Neuron (in vitro differentiated cells): Measurements from ENCODE around the gene SDK1.

Experiments
- H2AFZ ChIP-seq: one replicate; pipeline ENCODE4 v1.6.1; 2013; ENCODE audit warnings: low read depth, mild to moderate bottlenecking, inconsistent platforms, low read length, moderate library complexity
- H3K27me3 ChIP-seq: one replicate; pipeline ENCODE4 v1.6.1; 2013; ENCODE audit warnings: low read length; ENCODE audit not compliant: insufficient read depth
- H3K36me3 ChIP-seq: one replicate; pipeline ENCODE4 v1.6.1; 2013; ENCODE audit warnings: low read length; ENCODE audit not compliant: insufficient read depth
- H3K4me1 ChIP-seq: one replicate; pipeline ENCODE4 v1.6.1; 2013; ENCODE audit warnings: low read length; ENCODE audit not compliant: insufficient read depth
- H3K4me3 ChIP-seq: 2 replicates; pipeline ENCODE4 v1.5.1; 2013; ENCODE audit warnings: mild to moderate bottlenecking, low read length, moderate library complexity
- H3K9me3 ChIP-seq: one replicate; pipeline ENCODE4 v1.6.1; 2013; ENCODE audit warnings: low read length

SDK1 gene

GRCh38 chr7:4164556-4164955 is 863.5 kb downstream of the SDK1 start:
- Histone ChIP-seq H3K4me3 (no peak overlapping the region), H3K27me3 (no peaks in the 10 kb centered on the region), H3K36me3 (peaks cover 5% of the 10 kb centered on the region), H3K4me1 (peaks cover 20% of the 10 kb centered on the region), H2AFZ (no peak overlapping the region), H3K9me3 (peaks cover 12% of the 10 kb centered on the region)

- H3K27me3 ChIP-seq: no peaks in the 10 kb centered on the region
- H3K36me3 ChIP-seq: peaks cover 5% of the 10 kb centered on the region
Observed at GRCh38 chr7:4166340-4166739, 865.3 kb downstream of the SDK1 start.

GRCh38 chr7:4166807-4167206 is 865.8 kb downstream of the SDK1 start:
- Histone ChIP-seq H2AFZ (no peak overlapping the region), H3K27me3 (no peaks in the 10 kb centered on the region), H3K4me1 (no peaks in the 10 kb centered on the region), H3K9me3 (peaks cover 4% of the 10 kb centered on the region), H3K36me3 (peaks cover 3% of the 10 kb centered on the region), H3K4me3 (no peak overlapping the region)

More at GRCh38 chr7:4166340-4166739, 865.3 kb downstream of the SDK1 start:
- peaks cover 2% of the 10 kb centered on the region for H3K4me1 ChIP-seq
- H3K9me3 ChIP-seq: peaks cover 8% of the 10 kb centered on the region
- H3K4me3 ChIP-seq: no peak overlapping the region
- H2AFZ ChIP-seq: no peak overlapping the region

GRCh38 chr7:4167385-4167910 is 866.4 kb downstream of the SDK1 start:
- H3K27me3 ChIP-seq: no peaks in the 10 kb centered on the region
- no peaks in the 10 kb centered on the region for H3K4me1 ChIP-seq
- no peak overlapping the region for H2AFZ ChIP-seq
- no peak overlapping the region for H3K4me3 ChIP-seq
- H3K9me3 ChIP-seq: peaks cover 2% of the 10 kb centered on the region
- no peaks in the 10 kb centered on the region for H3K36me3 ChIP-seq

- H3K36me3 ChIP-seq: no peaks in the 10 kb centered on the region
- no peak overlapping the region for H3K4me3 ChIP-seq
- H3K27me3 ChIP-seq: no peaks in the 10 kb centered on the region
- H3K9me3 ChIP-seq: peaks cover 2% of the 10 kb centered on the region
- H3K4me1 ChIP-seq: no peaks in the 10 kb centered on the region
- H2AFZ ChIP-seq: no peak overlapping the region
Observed at GRCh38 chr7:4168041-4168440, 867.0 kb downstream of the SDK1 start.

- H3K4me1 ChIP-seq: no peaks in the 10 kb centered on the region
- no peak overlapping the region for H2AFZ ChIP-seq
- H3K36me3 ChIP-seq: no peaks in the 10 kb centered on the region
- no peak overlapping the region for H3K4me3 ChIP-seq
- H3K27me3 ChIP-seq: no peaks in the 10 kb centered on the region
- peaks cover 2% of the 10 kb centered on the region for H3K9me3 ChIP-seq
Observed at GRCh38 chr7:4168541-4168940, 867.5 kb downstream of the SDK1 start.

- no peaks in the 10 kb centered on the region for H3K4me1 ChIP-seq
- no peaks in the 10 kb centered on the region for H3K36me3 ChIP-seq
- H3K27me3 ChIP-seq: no peaks in the 10 kb centered on the region
- no peak overlapping the region for H3K4me3 ChIP-seq
- H2AFZ ChIP-seq: no peak overlapping the region
- peaks cover 2% of the 10 kb centered on the region for H3K9me3 ChIP-seq
Observed at GRCh38 chr7:4169455-4169854, 868.4 kb downstream of the SDK1 start.

- H2AFZ ChIP-seq: no peak overlapping the region
- H3K4me1 ChIP-seq: no peaks in the 10 kb centered on the region
- H3K9me3 ChIP-seq: peaks cover 4% of the 10 kb centered on the region
- no peak overlapping the region for H3K4me3 ChIP-seq
- peaks cover 4% of the 10 kb centered on the region for H3K36me3 ChIP-seq
- no peaks in the 10 kb centered on the region for H3K27me3 ChIP-seq
Observed at GRCh38 chr7:4170997-4171786, 870.1 kb downstream of the SDK1 start.

GRCh38 chr7:4172883-4173282 is 871.8 kb downstream of the SDK1 start:
- no peaks in the 10 kb centered on the region for H3K27me3 ChIP-seq
- peaks cover 4% of the 10 kb centered on the region for H3K36me3 ChIP-seq
- peaks cover 6% of the 10 kb centered on the region for H3K9me3 ChIP-seq
- H3K4me3 ChIP-seq: no peak overlapping the region
- no peak overlapping the region for H2AFZ ChIP-seq
- H3K4me1 ChIP-seq: no peaks in the 10 kb centered on the region

GRCh38 chr7:4173615-4174014 is 872.6 kb downstream of the SDK1 start:
- Histone ChIP-seq H3K9me3 (peaks cover 11% of the 10 kb centered on the region), H3K27me3 (no peaks in the 10 kb centered on the region), H3K4me1 (no peaks in the 10 kb centered on the region), H2AFZ (no peak overlapping the region), H3K4me3 (no peak overlapping the region), H3K36me3 (peaks cover 4% of the 10 kb centered on the region)

- H3K36me3 ChIP-seq: peaks cover 4% of the 10 kb centered on the region
- no peak overlapping the region for H2AFZ ChIP-seq
- H3K4me3 ChIP-seq: no peak overlapping the region
- peaks cover 11% of the 10 kb centered on the region for H3K9me3 ChIP-seq
- no peaks in the 10 kb centered on the region for H3K27me3 ChIP-seq
- H3K4me1 ChIP-seq: no peaks in the 10 kb centered on the region
Observed at GRCh38 chr7:4174016-4174415, 873.0 kb downstream of the SDK1 start.

- H3K36me3 ChIP-seq: peaks cover 4% of the 10 kb centered on the region
- H3K4me3 ChIP-seq: no peak overlapping the region
- H3K9me3 ChIP-seq: peaks cover 11% of the 10 kb centered on the region
- no peaks in the 10 kb centered on the region for H3K4me1 ChIP-seq
- H2AFZ ChIP-seq: no peak overlapping the region
- no peaks in the 10 kb centered on the region for H3K27me3 ChIP-seq
Observed at GRCh38 chr7:4174451-4174850, 873.4 kb downstream of the SDK1 start.

GRCh38 chr7:4174884-4175283 is 873.8 kb downstream of the SDK1 start:
- Histone ChIP-seq H3K4me1 (no peaks in the 10 kb centered on the region), H2AFZ (no peak overlapping the region)

More at GRCh38 chr7:4174884-4175283, 873.8 kb downstream of the SDK1 start:
- no peak overlapping the region for H3K4me3 ChIP-seq
- H3K9me3 ChIP-seq: peaks cover 11% of the 10 kb centered on the region
- no peaks in the 10 kb centered on the region for H3K27me3 ChIP-seq
- peaks cover 4% of the 10 kb centered on the region for H3K36me3 ChIP-seq
